ENCODE measurements around the gene ITCH.

- no peak for TF ChIP-seq POLR2A (IDR thresholded peaks at IDR 0.05)
- TF ChIP-seq CTCF (IDR thresholded peaks at IDR 0.05) = no peak
- no peak for TF ChIP-seq POLR2AphosphoS5 (IDR thresholded peaks at IDR 0.05)
Measured at GRCh38 chr20:34539756-34540155, 176.7 kb downstream of the ITCH start.

Data from prostate gland (tissue), 2 donors.